Measurements from ENCODE around the gene PTK6.
"Not testable (repeated sequence)": the region's sequence is repeated elsewhere in the genome, so short reads cannot be mapped to it uniquely, and the experiment has no call there.

Gene PTK6

DNA sequence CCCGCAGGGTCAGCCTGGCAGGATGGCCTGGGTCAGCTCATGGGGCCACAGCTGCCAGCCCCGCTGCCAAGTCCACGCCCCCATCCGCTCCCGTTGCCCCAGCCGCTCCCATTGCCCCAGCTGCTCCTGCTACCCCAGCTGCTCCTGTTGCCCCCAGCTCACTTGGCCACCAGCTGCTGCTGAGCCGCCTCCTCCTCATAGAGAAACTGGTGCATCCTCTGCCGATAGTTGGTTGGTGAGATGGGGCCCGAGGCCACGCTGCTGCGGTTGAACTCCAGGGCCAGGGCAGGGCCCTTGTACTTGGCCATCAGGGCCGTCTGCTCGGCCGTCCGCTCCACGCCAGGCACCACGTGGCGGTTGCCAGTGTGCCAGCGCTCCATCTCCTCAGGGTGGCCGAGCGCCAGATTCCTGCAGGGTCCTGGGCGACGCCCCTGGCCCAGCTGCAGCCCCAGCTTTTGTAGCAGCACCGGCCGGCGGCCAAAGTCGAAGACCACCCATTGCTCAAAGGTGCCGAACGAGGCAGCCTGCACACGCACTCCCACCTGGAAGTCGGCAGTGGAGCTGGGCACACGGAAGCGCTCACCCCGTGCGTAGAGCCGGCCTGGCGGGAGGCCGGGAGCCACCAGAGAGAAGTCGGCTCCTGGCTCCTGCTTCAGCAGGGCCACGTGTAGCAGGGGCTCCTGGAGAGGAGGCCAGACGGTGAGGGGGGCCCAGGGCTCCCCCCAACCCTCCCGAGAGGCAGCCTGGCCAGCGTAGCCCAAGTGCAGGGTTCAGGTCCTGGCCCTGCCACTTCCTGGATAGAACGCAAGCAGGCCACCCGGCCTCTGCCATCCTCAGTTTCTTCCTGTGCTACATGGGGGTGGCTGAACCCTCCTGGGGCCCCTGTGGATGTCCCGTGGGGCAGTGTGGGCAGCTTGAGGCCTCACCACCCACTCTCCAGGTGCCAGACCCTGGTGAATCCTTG is 32.1 kb upstream of the PTK6 start:
- no peak for DNase-seq

DNA sequence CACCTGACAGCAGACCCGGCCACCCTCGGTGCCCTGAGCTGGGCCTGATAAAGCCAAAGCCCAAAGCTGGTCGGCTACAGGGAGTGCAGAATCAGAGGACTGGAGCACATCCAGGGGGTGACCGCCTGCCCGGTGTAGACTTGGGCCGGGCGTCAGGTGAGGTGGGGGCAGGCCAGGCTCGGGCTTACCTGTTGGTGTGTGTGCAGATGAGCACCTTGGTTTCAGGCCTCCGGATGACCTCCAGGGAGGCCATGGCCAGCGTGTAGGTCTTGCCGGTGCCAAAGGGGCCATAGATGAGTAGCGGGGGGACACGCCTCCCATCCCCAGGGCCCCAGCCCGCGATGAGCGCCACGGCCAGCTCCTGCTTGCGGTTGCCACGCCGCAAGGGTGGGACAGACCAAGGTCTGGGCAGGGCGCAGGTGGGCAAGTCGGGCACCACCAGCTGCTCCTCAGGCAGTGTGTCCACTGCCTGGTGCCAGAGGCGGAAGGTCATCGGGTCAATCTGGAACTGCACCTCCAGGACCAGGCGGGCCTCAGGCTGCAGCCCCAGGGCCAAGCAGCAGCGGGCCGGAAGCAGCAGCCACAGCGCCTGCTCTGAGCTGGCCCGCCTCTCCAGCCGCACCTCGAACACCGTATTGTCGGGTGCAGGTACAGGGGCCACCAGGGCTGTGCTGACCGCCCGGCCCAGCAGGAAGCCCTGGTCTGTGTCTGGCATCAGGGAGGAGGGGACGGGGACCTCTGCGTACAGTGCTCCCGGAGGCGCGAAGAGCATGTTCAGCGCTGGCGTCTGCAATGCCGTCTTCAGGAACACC is 31.2 kb upstream of the PTK6 start:
- DNase-seq, result no peak

DNA sequence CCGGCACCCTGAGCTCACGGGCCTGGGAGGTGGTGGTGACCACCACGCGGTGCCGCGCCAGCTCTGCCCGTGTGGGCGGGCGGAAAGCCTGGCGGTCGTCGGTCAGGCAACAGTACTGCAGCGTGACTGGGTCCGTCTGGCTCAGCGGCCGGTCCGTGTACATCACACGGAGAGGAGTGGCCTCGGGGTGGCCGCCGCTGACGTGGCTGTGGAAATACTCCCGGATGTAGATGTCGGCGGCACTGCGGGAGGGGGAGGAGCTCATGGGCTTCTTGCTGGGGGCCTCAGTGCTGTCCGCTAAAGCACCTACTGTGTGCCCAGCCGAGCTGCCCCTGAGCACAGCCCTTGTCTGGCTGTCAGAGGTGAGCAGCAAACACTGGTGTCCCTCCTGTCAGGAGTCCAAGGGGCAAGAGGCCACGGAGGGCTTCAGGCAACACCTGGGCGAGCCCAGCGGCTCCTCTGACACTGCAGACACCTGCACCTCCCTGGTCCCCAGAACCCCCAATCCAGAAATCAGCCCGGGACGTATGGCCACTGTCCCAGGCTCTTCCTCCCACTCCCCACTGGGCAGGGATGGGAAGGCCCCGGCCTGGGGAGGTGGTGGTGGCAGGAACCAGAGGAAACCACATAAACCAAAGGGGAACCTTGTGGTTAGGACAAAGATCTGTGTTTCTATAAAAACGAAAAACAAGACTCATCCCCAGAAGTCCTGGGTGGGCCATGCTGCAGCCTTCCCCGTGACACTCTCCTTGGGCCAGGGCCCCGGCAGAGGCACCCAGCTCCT is 30.4 kb upstream of the PTK6 start:
- no peak for DNase-seq

DNA sequence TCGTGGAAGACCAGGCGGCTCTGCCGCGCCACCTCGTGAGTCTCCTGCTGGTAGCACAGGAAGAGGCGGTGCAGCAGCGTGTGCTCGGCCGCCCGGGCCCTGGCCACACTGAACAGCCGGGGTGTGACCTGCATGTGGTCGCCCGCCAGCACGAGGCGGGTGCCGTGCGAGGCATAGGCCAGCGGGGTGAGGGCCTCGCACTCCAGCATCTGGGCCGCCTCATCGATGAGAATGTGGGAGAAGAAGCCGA is 29.9 kb upstream of the PTK6 start:
- DNase-seq, result no peak

DNA sequence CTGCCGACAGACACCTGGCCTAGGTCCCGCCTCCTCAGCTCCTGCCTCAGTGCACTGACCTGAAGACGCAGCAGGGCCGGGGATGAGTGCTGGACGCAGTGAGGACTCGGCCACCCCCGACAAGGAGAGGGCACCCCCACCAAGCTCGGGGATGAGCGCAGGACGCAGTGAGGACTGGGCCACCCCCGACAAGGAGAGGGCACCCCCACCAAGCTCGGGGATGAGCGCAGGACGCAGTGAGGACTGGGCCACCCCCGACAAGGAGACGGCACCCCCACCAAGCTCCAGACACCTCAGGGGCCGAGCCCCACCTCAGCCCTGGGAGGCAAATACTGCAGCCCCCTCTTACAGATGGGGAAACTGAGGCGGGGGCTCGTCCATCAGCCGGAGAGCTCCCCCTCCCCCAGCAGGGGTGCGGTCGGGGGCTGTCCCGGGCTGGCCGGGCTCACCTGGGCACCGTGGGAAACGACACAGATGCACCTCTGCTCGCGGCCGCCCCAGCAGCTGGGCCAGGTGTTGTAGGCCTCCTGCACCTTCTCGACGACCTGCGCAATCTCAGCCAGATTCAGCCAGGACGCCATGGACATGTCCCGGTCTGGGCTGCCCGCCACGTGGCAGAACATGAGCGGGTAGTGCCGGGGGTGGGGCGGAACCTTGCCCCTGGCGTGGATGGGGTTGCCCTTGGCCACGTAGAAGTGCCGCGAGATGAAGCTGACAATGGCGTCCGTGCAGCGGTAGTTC is 29.4 kb upstream of the PTK6 start:
- no peak for DNase-seq

DNA sequence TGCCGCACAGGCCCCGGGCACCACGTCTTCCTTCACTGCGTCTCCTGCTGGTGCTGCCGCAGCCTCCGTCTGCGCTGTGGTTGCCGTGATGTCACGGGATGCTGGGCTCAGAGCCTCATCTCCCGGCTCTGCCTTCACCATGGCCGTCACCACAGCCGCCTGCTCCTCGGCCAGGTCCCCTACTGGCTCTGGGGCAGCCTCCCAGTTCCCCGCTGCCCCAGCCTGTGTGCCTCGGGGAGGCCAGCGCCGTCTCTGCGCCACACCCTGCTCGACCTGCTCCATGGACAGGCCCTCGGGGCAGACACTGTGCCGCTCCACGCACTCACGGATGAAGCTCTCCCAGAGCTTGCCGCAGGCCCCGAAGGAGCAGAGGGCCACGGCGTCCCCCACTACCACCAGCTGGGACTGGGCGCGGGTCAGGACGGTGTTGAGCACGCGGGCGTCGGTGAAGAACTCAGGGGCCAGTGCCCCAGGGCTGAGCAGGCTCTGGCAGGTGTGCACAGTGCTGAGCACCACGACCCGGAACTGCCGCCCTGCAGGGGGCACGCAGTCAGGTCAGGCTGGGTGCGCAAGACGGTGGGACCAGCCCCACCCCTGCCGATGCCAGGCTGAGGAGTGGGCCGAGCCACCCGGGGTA is 28.6 kb upstream of the PTK6 start:
- no peak for DNase-seq

DNA sequence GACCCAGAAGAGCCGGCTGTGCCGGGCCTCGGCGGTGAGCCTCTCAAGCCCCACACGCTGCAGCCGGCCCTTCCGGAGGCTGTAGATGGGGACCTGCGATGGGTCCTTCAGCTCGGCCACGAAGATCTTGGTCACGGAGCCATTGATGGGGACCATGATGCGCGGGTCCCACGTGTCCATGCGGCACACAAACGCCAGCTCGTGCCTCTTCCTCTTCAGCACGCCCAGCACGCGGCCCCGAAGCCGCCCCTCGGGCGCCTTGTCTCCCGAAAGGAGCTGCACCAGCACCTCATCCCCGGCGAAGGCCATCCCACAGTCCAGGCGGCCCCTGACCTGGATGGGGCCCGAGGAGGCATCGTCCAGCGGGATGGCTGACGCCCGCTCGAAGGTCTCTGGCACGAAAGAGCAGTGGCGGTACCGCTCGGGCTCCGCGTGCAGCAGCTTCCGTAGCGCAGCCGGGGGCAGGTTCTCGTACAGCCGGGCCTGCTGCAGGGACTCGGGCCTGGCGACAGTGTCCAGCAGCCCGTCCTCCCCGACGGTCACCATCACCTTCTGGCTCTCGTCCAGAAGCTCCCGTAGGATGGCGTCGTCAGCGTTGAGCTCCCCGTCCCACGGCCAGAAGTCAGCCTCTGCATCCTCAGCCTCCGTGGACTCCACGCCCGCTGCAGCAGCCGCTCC is 28.0 kb upstream of the PTK6 start:
- DNase-seq, result no peak

DNA sequence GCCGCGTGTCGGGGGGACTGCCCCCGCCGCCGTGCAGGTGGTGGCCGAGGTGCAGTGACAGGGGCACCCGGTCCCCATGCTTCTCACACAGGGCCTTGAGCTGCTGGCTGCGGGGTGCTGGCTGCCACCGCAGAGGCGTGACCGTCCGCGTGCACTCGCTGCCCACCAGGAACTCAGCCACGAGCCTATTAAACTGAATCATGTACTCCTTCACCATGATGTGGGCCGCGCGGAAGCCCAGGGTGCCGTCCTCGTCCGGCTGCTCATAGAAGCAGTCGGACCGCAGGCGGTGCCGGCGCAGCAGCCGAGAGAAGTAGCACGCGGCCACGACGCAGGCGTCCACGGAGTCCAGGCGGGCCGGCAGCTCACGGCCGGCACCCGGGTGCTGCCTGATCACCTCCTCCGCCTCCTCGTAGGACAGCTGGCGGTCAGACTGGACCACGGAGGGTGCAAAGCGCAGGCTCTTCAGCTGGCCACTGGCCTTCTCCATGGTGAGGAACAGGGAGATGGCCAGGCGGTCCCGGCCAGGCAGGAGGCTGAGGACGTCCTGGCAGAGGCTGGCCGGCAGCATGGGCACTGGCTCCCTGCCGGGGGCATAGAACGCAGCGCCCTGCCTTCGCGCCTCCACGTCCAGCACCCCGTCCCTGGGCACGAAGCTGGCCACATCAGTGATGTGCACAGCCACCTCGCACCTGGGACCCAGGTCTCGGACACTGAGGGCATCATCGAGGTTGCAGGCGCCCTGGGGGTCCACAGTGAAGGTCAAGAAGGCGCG is 27.0 kb upstream of the PTK6 start:
- DNase-seq, result no peak

DNA sequence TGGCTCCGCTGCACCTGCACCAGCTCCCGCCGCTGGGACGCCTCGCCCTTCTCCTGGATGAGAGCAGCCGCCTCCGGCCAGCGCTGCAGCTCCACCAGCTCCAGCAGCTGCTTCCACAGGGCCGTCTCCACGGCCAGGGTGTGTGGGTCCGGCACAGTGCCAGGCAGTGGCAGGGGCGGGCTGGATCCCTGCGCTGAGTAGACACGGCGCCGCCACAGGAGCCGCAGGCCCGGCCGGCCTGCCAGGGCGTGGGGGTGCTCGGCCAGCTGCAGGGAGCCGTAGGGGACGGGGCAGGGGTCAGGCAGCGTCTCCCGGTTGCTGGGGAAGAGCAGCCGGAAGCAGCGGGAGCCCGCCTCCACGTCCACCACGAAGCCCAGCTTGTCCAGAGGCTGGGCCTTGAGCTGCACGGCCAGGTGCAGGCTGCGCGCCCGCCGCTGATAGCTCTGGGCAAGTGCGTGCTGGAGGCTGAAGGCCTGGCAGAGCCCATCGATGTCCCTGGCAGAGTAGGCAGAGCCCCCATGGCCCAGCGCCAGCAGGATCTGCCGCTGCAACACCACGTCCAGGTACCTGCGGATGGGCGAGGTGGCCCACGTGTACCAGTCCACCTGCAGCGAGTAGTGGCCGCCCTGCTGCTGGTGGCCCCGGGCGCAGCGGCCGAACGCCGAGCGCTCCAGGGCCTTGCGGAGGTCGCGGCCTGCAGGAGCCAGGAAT is 26.2 kb upstream of the PTK6 start:
- no peak for DNase-seq

DNA sequence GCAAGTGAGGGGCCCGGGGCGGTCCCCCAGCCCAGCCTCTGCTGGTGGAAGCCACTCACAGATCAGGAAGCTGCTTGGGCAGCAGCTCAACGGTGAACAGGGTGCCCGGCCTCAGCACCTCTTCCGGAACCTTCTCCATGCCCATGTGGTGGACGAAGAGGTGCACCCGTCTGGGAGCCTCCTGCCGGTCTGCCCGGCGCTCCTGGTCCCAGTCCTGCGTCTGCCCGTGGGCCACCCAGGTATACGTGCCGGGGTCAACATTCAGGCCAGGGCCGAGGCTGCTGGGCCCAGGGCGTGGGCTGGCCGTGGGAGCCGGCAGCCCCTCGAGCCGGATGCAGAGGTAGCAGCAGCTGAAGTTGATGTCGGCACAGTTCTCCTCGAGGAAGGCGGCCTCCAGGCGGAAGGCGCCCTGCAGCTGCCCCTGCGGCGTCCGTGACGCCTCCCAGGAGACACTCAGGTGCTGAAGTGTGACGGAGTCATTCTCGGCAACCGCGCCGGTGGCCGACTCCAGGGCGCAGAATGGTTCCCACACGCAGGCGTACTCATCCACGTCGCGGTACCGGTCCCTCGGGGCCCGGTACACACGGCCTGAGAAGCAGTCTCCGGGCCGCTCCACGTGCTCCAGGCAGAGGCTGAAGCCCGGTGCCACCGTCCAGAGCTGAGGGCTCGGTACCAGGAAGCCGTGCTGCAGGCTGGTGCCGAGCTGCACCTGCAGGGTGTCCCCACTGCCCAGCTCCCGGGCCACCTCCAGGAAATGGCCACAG is 25.5 kb upstream of the PTK6 start:
- peak; percentile 45 to 58 for DNase-seq

DNA sequence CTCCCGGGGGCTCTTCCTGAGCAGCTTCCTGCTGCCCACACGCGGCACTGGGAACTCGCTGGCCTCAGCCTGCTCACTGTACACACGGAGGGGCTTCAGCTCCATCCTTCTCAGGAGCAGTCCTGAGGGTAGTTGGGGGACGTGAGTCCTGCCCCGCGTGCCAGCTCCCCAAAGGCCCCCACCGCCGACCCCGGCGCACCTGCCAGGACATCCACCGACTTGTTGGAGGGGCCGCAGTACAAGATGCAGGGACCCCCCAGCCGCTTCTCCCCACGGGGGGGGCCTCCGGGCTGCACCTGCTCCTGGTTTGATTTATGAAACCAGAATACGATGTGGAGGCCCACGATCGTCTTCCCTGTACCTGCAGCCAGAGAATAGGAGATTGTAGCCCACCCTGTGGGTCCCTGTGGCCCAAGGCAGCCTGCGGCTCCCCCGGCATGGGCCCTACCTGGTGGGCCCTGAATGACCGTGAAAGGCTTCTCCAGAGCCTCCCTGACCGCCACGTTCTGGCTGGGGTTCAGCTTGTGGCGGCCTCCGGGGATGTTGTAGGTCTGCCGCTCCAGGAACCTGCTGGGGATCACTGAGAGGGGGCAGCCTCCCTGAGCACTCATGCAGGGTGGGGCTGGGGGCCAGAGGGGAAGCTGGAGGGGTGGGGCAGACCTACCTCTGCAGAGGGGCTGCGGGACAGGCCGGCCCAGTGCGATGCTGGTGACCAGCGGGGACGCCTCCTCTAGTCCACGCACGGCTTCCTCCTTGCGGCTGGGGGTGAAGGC is 24.6 kb upstream of the PTK6 start:
- no peak for DNase-seq

DNA sequence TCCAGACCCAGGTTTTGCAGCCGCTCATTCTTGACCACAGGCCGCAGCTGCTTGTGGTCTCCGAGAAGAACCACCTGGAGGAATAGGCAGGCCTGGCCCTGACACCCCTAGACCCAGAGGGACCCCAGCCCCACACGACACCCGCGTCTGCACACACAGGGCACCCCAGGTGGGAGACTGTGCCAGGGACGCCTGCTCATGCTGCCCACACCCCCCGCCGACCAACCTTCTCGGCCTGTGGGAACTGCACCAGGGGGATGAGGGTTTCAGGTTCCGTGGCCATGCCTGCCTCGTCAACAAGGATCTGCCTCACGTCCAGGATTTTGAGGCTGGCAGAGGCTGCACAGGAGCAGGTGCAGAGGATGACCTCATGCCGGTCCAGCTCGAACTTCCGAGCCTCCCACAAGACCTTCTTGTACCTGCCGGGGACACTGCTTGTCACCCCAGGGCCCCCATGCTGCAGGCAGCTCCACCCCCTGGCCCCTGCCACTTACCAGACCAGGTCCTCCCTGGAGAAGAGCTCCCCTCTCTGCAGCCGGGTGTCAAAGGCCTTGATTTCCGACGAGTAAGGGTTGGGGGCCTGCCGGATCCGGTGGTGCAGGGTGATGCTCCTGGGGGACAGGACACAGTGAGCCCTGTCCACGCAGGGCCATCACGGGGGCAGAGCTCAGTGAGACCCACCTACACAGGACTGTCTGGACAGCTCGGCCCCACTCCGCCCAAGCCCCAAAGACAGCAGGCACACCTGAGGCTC is 23.9 kb upstream of the PTK6 start:
- no peak for DNase-seq

DNA sequence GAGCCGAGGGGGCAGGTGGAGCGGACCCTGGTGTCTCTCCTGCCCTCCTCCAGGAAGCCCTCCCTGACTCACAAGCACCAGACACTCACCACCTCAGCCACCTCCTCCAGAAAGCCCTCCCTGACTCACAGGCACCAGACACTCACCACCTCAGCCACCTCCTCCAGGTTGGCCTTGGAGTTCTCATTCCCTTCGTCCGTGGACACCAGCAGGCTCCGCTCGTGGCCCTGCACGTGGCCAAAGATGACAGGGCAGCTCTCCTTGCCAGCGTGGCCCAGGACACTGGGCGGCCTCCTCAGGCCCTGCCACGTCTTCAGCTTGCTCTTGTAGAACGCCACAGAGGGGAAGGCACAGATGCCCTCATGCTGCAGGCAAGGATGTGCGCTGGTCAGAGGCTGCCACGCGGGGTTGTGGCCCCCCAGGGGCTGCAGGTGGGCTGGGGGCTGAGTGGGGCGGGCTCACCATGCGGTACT is 23.2 kb upstream of the PTK6 start:
- DNase-seq, result no peak

DNA sequence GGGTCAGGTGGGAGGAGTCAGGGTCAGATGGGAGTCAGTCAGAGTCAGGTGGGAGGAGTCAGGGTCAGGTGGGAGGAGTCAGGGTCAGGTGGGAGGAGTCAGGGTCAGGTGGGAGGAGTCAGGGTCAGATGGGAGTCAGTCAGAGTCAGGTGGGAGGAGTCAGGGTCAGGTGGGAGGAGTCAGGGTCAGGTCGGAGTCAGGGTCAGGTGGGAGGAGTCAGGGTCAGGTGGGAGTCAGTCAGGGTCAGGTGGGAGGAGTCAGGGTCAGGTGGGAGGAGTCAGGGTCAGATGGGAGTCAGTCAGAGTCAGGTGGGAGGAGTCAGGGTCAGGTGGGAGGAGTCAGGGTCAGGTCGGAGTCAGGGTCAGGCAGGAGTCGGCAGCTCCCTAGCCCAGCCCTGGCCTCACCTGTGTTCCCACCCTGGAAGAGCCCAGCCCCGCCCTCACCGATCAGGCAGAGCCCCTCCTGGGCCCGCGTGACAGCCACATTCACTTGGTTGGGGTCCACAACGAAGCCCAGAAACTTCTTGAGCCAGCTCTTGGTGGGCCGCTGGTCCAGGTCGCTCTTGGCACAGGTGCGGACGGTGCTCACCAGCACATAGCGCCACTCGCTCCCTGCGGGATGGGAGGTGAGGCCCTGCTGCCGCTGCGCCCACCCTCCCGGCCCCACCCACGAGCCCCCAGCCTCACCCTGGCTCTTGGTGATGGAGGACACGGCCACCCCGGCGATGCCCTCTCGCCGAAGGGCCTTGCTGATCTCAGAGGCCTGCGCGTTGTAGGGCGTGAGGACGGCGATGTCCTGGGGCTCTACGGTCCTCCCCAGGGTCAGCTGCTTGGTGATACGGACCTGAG is 22.5 kb upstream of the PTK6 start:
- not testable (repeated sequence) for DNase-seq

DNA sequence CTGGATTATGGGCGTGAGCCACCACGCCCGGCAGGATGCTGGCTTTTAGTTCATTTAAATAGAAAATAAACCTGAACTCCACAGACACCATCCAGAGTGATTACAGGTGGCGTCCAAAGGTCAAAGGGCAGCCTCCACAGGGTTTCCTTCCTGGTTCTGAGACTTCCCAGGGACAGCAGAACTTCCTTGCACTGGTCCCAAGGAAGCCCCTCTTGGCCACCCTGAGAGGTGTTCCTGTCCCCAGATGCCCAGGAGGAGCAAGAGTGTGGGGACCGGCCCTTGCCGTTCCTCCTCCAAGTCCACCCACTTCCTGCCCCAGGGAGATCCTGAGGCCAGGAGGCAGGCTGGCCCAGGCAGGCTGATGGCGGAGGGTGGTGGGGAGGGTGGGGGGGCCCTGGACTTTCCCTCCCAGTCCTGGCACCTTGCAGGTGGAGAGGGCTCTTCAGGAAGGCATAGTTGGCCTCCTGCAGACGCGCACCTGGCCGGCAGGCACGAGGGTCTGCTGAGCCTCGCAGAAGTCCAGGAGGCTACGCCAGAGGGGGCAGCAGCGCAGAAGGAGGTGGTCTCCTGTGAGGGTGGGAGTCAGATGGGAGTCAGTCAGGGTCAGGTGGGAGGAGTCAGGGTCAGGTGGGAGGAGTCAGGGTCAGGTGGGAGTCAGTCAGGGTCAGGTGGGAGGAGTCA is 21.8 kb upstream of the PTK6 start:
- DNase-seq, result no peak

DNA sequence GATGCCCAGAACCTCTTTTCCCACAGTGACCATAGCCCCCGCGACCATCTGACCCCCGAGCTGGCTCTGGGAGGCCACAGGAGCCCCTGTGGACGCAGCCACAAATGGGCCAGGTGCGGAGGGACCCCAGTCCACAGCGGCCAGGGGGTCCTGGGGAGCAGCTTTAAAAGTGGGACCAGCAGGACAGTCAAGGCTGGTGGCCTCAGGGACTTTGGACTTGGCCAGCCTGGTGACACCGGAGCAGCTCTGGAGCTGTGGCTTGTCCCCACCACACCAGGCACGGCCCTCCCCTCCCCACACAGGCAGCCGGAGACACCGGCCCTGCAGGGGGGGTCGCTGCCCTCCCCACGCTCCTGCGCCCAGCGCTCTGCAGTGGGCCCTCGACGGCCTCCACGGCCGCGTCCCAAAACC is 20.3 kb upstream of the PTK6 start:
- DNase-seq, result no peak

Data from NCI-H187 (cell line).